Effector memory CD8-positive, alpha-beta T cell (primary cell): ENCODE results near the gene SPAG9.
A peak's percentile ranks its signal among the peaks of the same experiment; 100 is the strongest.

ENCODE experiments used
- ATAC-seq: fragments of 150-1000 bp; cut with Tn5 transposase; replicated peaks from 2 replicates; pipeline ENCODE4 v1.10.0; 2021; ENCODE audit warnings: mild to moderate bottlenecking, moderate library complexity
- DNase-seq, 3 experiments: peaks; one replicate each; pipeline ENCODE4 v3.0.0; 2021
- H3K27ac Mint-ChIP-seq, 2 donors: one replicate each; pipeline ENCODE4 v1.8.0; 2022; ENCODE audit warnings: mild to moderate bottlenecking in 2 of 2, mixed read lengths in 2 of 2, moderate library complexity in 2 of 2
- H3K27me3 Mint-ChIP-seq, 2 donors: one replicate each; pipeline ENCODE4 v1.8.0; 2022; ENCODE audit warnings: mixed read lengths in 2 of 2
- H3K36me3 Mint-ChIP-seq: one replicate; pipeline ENCODE4 v1.8.0; 2022; ENCODE audit warnings: mild to moderate bottlenecking, moderate library complexity, mixed read lengths; ENCODE audit not compliant: insufficient read depth
- H3K4me1 Mint-ChIP-seq, 2 donors: one replicate each; pipeline ENCODE4 v1.8.0; 2022; ENCODE audit warnings: low read depth in 2 of 2, mixed read lengths in 2 of 2
- H3K4me3 Mint-ChIP-seq, 2 donors: one replicate each; pipeline ENCODE4 v1.8.0; 2022; ENCODE audit warnings: mild to moderate bottlenecking in 2 of 2, mixed read lengths in 2 of 2, moderate library complexity in 2 of 2
- H3K9me3 Mint-ChIP-seq, 2 donors: one replicate each; pipeline ENCODE4 v1.8.0; 2022; ENCODE audit warnings: mixed read lengths in 2 of 2
- total RNA-seq, 9 experiments: gene quantifications; one replicate each; lab custom pipeline; 2026; lab: John Stamatoyannopoulos, UW

Gene SPAG9, protein sequence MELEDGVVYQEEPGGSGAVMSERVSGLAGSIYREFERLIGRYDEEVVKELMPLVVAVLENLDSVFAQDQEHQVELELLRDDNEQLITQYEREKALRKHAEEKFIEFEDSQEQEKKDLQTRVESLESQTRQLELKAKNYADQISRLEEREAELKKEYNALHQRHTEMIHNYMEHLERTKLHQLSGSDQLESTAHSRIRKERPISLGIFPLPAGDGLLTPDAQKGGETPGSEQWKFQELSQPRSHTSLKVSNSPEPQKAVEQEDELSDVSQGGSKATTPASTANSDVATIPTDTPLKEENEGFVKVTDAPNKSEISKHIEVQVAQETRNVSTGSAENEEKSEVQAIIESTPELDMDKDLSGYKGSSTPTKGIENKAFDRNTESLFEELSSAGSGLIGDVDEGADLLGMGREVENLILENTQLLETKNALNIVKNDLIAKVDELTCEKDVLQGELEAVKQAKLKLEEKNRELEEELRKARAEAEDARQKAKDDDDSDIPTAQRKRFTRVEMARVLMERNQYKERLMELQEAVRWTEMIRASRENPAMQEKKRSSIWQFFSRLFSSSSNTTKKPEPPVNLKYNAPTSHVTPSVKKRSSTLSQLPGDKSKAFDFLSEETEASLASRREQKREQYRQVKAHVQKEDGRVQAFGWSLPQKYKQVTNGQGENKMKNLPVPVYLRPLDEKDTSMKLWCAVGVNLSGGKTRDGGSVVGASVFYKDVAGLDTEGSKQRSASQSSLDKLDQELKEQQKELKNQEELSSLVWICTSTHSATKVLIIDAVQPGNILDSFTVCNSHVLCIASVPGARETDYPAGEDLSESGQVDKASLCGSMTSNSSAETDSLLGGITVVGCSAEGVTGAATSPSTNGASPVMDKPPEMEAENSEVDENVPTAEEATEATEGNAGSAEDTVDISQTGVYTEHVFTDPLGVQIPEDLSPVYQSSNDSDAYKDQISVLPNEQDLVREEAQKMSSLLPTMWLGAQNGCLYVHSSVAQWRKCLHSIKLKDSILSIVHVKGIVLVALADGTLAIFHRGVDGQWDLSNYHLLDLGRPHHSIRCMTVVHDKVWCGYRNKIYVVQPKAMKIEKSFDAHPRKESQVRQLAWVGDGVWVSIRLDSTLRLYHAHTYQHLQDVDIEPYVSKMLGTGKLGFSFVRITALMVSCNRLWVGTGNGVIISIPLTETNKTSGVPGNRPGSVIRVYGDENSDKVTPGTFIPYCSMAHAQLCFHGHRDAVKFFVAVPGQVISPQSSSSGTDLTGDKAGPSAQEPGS (N-terminal part only)
- total RNA-seq: 112 to 221 (median 197) reads per million in 9 experiments

DNA sequence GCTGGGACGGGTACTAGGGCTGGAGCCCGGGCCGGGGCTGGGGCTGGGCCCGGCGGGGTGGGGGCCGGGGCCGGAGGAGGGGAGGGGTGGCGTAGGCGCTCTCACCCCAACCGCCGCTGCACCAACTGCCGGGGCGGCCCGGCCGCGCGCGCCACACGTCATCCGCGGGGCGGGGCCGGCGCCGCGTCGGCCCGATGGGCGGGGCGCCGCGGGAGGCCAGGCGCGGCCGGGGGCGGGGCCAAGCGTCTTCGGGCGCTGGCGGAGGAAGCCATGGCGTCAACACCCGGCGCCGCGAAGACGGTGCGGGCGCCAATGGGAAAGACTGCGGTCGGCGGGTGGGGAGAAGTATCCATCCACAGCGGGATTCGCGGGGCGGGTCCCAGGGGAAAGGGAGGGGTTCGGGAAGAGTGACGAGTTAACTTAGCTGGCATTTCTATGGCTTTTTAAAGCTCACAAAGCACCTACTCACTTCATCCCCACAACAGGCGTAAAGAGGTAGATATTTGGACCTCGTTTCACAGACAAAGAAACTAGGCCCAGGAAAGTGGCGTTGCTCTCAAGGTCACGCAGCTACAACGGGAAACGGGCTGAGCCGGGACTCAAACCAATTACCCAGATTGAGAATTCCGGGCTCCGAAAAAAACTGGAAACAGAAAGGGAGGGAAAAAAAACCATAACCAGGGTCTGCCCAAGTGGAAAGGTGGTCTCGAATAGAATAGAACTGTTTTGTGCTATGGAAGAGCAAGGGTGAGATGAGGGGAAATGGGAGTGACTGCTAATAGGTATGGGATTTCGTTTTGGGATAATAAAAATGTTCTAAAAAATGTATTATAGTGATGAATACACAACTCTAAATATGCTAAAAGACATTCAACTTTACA, at the start of gene SPAG9:
SPAG9 (minus strand) TSS at position 130 of the 881 bp plus-strand sequence. CDS start 212 bp downstream, outside the sequence.
- H3K4me1 Mint-ChIP-seq: peaks cover 27 to 50% of the 10 kb centered on the region in 2 donors

DNA sequence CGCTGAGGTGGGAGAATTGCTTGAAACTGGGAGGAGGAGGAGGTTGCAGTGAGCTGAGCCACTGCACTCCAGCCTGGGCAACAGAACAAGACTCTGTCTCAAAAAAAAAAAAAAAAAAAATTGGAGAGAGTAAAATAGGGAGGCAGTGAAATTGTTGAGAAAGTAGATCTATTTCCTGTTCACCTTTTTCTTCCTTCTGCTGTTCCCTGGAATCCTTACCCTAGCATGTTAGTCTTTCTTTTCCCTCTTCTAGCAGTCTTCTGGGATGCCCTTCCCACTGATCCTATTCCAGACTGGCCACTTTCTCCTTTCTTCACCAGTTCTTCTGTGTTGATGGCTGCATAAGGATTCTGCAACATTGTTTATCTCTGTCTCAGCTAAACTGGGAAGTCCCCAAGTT, 48.7 kb upstream of the SPAG9 start:
- Mint-ChIP-seq H3K27ac (peak overlapping the region; percentile 3 to 51), H3K4me3 (no peak overlapping the region), H3K9me3 (no peaks in the 10 kb centered on the region), H3K4me1 (peaks cover 13 to 16% of the 10 kb centered on the region in 2 donors), H3K36me3 (peaks cover 50% of the 10 kb centered on the region), H3K27me3 (no peaks in the 10 kb centered on the region)
- DNase-seq: no peak
- ATAC-seq: no peak

More for the DNA sequence above, at the start of gene SPAG9:
- Mint-ChIP-seq H3K9me3 (no peaks in the 10 kb centered on the region), H3K27ac (peak within 1 kb of the TSS; percentile 97 to 98), H3K4me3 (peak within 1 kb of the TSS; percentile 91 to 96), H3K36me3 (peaks cover 16% of the 10 kb centered on the region), H3K27me3 (no peaks in the 10 kb centered on the region)
- DNase-seq (peak; percentile 83 to 90 (median 87)), ATAC-seq (peak; percentile 81)

DNA sequence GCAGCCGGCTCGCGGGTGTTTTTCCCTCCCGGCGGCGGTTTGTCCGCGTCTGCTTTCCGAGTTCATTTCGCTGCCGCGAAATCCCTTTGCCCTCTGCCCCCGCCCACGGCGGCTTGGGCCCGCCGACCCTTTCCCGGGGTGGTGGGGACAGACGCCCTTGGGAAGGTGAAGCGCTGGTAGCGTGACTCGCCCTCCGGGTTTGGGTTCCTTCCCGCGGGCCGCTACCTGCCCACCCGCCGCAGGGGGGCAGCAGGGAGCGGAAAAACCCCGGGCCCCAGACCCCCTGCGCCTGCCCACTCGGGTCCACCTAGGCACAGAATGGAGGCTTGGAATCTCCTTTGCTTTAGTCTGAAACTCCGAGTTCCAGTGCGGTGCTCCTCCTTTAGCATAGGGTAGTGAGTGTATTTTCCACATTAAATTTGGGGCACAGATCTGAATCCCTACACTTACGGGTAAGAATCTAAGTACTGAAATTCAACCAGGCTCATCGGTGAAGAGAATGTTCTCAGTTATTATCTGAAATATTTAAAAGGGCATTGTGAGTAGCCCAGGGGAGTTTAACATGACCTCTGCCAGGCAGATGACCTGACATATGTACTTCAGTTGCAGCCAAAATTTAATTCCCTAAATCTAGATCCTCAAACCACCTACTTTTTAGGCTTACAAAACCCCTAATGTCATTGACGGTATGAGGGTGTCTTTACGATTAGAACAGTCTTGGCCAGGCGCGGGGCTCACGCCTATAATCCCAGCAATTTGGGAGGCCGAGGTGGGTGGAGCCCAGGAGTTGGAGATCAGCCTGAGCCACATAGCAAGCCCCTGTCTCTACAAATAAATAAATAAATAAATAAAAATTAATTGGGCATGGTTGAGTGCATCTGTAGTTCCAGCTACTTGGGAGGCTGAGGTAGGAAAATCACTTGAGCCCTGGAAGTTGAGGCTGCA, 46.6 kb upstream of the SPAG9 start:
- H3K27me3 Mint-ChIP-seq: no peaks in the 10 kb centered on the region
- no peaks in the 10 kb centered on the region for H3K9me3 Mint-ChIP-seq
- ATAC-seq: peak; percentile 67
- H3K4me1 Mint-ChIP-seq: peaks cover 13 to 16% of the 10 kb centered on the region in 2 donors
- peak; percentile 52 to 58 (median 57) for DNase-seq
- peak overlapping the region; percentile 84 to 86 for H3K4me3 Mint-ChIP-seq
- H3K27ac Mint-ChIP-seq: peak overlapping the region; percentile 64 to 86
- peaks cover 51% of the 10 kb centered on the region for H3K36me3 Mint-ChIP-seq

DNA sequence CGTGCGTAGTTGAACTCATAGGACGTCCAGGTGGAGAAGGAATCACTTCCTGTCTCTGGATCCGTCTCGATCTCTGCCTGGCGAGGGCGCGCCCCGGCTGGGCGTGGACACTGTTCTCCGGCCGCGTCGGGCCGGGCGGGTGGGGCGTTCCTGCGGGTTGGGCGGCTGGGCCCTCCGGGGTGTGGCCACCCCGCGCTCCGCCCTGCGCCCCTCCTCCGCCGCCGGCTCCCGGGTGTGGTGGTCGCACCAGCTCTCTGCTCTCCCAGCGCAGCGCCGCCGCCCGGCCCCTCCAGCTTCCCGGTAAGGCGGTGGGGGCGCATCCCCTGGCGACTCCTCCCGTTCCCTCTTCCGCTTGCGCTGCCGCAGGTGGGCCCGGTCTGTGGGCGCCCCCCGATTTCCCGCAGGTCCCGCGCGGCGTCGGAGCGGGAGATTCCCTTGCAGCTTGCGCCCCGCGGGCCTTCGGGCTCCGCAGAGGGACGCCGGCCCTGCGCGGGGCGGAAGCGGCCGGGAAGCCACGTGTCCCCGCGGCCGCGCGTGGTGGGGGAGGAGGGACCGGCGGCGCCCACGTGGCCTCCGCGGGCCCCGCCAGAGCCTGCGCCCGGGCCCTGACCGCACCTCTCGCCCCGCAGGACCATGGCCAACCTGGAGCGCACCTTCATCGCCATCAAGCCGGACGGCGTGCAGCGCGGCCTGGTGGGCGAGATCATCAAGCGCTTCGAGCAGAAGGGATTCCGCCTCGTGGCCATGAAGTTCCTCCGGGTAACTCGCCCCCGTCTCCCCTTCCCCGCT, 45.7 kb upstream of the SPAG9 start, which contains the start of gene NME2:
NME2 (plus strand) TSS at position 214 of the 789 bp plus-strand sequence; CDS start at position 634, 420 bp downstream.
- DNase-seq (peak; percentile 46 to 54 (median 48)), ATAC-seq (peak; percentile 85)
- Mint-ChIP-seq H3K4me3 (peak within 1 kb of the TSS; percentile 84 to 86), H3K9me3 (no peaks in the 10 kb centered on the region), H3K27ac (peak within 1 kb of the TSS; percentile 88 to 91), H3K36me3 (peaks cover 55% of the 10 kb centered on the region), H3K27me3 (no peaks in the 10 kb centered on the region), H3K4me1 (peaks cover 13 to 16% of the 10 kb centered on the region in 2 donors)

DNA sequence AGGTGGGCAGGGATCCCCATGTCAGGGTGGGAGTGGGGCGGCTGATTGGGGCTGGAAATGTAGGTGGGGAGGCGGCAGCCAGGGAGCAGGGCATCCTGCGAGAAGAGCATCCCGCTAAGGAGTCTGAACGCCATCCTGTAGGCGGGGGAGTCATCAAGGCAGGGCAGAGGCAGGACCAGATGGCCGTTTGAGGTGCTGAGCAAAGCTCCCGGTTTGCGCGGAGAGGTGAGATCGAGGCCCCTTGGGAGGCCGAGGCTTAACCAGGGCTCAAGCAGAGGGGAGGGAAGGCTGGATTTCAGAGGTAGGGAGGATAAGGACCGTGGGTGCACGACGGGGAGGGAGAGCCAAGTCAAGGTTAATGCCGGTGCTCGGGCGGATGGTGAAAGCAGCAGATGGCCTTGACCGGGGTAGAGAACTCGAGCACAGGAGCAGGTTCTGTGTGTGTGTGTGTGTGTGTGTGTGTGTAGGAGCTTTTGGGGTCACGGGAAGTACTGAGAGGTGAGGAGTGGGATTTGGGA, 45.1 kb upstream of the SPAG9 start:
- ATAC-seq (peak; percentile 18), DNase-seq (peak in 1 of 3 experiments; percentile 43)
- Mint-ChIP-seq H3K27me3 (no peaks in the 10 kb centered on the region), H3K27ac (peak overlapping the region; percentile 88 to 91), H3K4me3 (peak overlapping the region; percentile 84 to 86), H3K4me1 (peaks cover 13 to 16% of the 10 kb centered on the region in 2 donors), H3K36me3 (peaks cover 53% of the 10 kb centered on the region), H3K9me3 (no peaks in the 10 kb centered on the region)

DNA sequence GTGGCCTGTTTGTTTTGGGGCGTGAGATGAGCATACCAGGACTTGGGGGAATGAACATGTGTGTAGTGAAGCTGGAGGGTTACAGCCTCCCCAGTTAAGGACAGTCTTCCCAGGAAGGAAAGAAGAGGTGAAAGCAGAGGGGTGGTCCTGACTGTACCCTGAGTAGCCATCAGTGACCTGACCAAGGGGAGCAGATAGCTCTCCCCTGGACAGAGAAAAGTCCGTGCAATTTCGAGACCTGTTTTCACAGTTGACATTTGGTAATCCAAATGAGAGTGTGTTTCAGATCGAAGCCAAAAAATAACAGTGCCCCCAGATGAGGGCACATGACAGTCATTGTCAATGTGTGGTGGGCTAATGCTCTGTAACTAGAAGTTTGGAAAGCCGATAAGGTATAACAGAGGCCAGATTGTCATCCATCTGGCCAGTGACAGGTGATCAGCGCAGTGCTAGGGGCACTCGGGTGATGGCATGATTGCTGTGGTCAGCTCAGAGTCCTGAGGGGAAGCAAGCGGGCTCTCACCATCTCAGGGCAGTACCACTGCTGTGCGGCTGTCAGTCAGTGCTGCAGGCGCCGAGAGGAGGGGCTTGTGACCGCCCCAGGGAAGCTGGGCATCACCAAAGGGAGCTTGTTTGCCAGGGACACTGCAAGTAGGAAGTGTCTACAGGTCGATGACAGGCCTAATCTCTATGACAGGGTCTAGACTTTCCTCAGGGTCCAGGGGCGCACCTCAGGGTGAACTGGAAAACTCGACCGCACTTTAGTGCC, 44.4 kb upstream of the SPAG9 start:
- peaks cover 54% of the 10 kb centered on the region for H3K36me3 Mint-ChIP-seq
- H3K27me3 Mint-ChIP-seq: no peaks in the 10 kb centered on the region
- no peak for DNase-seq
- H3K9me3 Mint-ChIP-seq: no peaks in the 10 kb centered on the region
- peaks cover 13 to 16% of the 10 kb centered on the region in 2 donors for H3K4me1 Mint-ChIP-seq
- ATAC-seq: no peak
- H3K27ac Mint-ChIP-seq: peak overlapping the region; percentile 88 to 91
- H3K4me3 Mint-ChIP-seq: peak overlapping the region; percentile 84 to 86

DNA sequence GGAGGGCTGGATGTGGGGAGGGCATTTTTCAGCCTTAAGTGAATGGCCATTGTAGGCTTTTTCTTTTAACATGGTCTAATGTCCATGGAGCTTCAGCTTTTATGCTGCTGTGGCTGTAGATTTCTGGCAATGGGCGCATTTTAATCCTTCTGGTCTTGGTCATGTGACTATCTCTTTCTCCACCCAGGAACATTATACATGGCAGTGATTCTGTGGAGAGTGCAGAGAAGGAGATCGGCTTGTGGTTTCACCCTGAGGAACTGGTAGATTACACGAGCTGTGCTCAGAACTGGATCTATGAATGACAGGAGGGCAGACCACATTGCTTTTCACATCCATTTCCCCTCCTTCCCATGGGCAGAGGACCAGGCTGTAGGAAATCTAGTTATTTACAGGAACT, 40.9 kb upstream of the SPAG9 start:
- Mint-ChIP-seq H3K36me3 (peaks cover 29% of the 10 kb centered on the region), H3K4me1 (peaks cover 7 to 10% of the 10 kb centered on the region in 2 donors), H3K27me3 (no peaks in the 10 kb centered on the region), H3K4me3 (no peak overlapping the region), H3K9me3 (no peaks in the 10 kb centered on the region), H3K27ac (no peak overlapping the region)
- ATAC-seq (no peak), DNase-seq (no peak)

DNA sequence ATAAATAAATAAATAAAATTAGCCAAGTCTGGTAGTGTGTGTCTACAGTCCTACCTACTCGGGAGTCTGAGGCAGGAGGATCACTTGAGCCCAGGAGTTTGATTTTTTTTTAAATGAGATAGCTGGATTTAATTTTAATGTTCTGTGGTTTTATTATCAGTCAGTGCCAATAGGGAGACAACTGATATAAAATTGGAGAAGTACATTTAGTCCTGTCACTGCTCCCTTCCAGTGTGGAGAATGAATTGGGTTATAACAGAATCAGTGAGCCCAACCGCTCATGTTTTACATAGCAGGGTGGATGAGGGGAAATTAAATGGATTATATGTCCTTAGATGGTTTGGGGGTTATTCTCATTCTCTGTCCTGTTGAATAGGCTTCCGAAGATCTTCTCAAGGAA, 38.9 kb upstream of the SPAG9 start:
- Mint-ChIP-seq H3K36me3 (peaks cover 19% of the 10 kb centered on the region), H3K27ac (no peak overlapping the region), H3K4me1 (no peaks in the 10 kb centered on the region), H3K4me3 (no peak overlapping the region), H3K9me3 (no peaks in the 10 kb centered on the region), H3K27me3 (no peaks in the 10 kb centered on the region)
- DNase-seq: no peak
- no peak for ATAC-seq

DNA sequence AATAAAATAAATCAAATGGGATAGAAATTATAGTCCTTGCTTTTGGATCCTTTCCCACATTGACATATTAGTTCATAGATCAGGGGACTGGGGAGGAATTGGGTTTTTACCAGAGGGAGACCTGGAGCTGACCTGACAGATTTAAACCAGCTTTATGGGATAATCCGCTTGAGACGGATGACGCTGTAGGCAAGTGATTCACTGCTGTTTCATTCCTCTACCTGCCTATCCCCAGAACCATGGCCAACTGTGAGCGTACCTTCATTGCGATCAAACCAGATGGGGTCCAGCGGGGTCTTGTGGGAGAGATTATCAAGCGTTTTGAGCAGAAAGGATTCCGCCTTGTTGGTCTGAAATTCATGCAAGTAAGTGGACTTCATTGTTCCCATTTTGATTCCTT, 34.7 kb upstream of the SPAG9 start:
- Mint-ChIP-seq H3K27me3 (no peaks in the 10 kb centered on the region), H3K4me1 (no peaks in the 10 kb centered on the region), H3K4me3 (no peak overlapping the region), H3K36me3 (peaks cover 3% of the 10 kb centered on the region), H3K9me3 (no peaks in the 10 kb centered on the region), H3K27ac (no peak overlapping the region)
- ATAC-seq (no peak), DNase-seq (no peak)

DNA sequence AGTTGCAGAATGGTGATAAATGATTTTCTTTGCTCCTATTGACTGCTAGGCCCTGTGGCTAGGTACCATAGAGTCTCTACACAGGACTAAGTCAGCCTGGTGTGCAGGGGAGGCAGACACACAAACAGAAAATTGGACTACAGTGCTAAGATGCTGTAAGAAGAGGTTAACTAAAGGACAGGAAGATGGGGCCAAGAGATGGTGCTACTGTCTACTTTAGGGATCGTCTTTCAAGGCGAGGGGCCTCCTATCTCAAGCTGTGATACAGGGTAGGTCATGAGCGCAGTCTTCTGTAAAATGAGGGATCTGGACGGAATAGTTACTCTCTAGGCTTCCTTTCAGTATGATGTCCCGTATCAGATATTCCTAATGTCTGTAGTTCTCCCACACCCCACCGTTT, 33.5 kb upstream of the SPAG9 start:
- ATAC-seq: no peak
- H3K9me3 Mint-ChIP-seq: no peaks in the 10 kb centered on the region
- no peaks in the 10 kb centered on the region for H3K27me3 Mint-ChIP-seq
- H3K4me3 Mint-ChIP-seq: no peak overlapping the region
- H3K4me1 Mint-ChIP-seq: no peaks in the 10 kb centered on the region
- H3K36me3 Mint-ChIP-seq: no peaks in the 10 kb centered on the region
- H3K27ac Mint-ChIP-seq: no peak overlapping the region
- DNase-seq: no peak
